Measurements from ENCODE around the gene CRB2.

DNA sequence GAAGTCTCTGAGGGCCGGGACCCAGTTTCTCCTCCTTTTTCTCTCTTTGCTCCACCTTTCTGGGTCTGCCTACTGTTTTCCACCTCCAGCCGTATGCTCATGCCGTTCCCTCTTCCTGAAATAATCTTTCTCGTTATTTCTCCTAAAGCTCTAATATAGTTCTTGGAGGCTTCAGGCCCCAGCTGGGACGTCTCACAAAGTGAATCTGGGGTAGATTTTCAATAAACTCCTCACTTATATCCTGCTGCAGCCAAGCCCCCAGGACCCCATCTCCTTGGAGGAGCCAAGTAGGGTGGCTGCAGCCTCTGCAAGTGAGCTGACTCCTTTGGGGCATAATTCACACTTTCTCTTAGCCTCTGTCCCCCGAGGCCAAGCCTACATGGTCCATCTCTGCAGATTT, 14.2 kb upstream of the CRB2 start:
- TF ChIP-seq, protein P1, sequence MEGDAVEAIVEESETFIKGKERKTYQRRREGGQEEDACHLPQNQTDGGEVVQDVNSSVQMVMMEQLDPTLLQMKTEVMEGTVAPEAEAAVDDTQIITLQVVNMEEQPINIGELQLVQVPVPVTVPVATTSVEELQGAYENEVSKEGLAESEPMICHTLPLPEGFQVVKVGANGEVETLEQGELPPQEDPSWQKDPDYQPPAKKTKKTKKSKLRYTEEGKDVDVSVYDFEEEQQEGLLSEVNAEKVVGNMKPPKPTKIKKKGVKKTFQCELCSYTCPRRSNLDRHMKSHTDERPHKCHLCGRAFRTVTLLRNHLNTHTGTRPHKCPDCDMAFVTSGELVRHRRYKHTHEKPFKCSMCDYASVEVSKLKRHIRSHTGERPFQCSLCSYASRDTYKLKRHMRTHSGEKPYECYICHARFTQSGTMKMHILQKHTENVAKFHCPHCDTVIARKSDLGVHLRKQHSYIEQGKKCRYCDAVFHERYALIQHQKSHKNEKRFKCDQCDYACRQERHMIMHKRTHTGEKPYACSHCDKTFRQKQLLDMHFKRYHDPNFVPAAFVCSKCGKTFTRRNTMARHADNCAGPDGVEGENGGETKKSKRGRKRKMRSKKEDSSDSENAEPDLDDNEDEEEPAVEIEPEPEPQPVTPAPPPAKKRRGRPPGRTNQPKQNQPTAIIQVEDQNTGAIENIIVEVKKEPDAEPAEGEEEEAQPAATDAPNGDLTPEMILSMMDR (IDR thresholded peaks at IDR 0.05), result no peak
- TF ChIP-seq POLR2A (IDR thresholded peaks at IDR 0.05), result no peak

Data from heart left ventricle (tissue), 13 donors.